Neutrophil (primary cell): ENCODE measurements around the gene HSD3B1.

Source experiments
- H3K27ac ChIP-seq: fragments of 200-600 bp; sonication (generic); 2 replicates; pipeline ENCODE4 v1.5.1; 2016; ENCODE audit warnings: mild to moderate bottlenecking, moderate library complexity
- H3K27me3 ChIP-seq: fragments of 200-600 bp; sonication (generic); 2 replicates; pipeline ENCODE4 v1.6.0; 2016; ENCODE audit warnings: mild to moderate bottlenecking
- H3K36me3 ChIP-seq: fragments of 200-600 bp; sonication (generic); 2 replicates; pipeline ENCODE4 v1.5.1; 2017
- H3K4me1 ChIP-seq, 2 experiments: fragments of 200-600 bp in 1 of 2; sonication (generic) in 1 of 2; 1 replicate in 1 of 2; 2 replicates in 1 of 2; pipeline versions ENCODE4 v1.5.1 to v1.6.1; 2013 to 2016; ENCODE audit warnings: low read depth in 1 of 2, low read length in 1 of 2, mild to moderate bottlenecking in 1 of 2, moderate library complexity in 1 of 2; ENCODE audit not compliant: control insufficient read depth in 1 of 2, insufficient read depth in 1 of 2
- H3K4me3 ChIP-seq, 2 experiments: fragments of 200-600 bp in 1 of 2; sonication (generic) in 1 of 2; 1 replicate in 1 of 2; 2 replicates in 1 of 2; pipeline ENCODE4 v1.5.1; 2013 to 2016; ENCODE audit warnings: low read depth in 1 of 2, low read length in 1 of 2, mild to moderate bottlenecking in 1 of 2, moderate library complexity in 1 of 2
- H3K9me3 ChIP-seq: fragments of 200-600 bp; sonication (generic); 2 replicates; pipeline ENCODE4 v1.5.1; 2016
- CTCF ChIP-seq: fragments of 200-600 bp; sonication (generic); IDR thresholded peaks from 2 replicates; pipeline ENCODE4 v1.5.1; 2016; ENCODE audit warnings: antibody characterized with exemption

The HSD3B1 gene

GRCh38 chr1:119537966-119538365 is 31.0 kb downstream of the HSD3B1 start:
- H3K9me3 ChIP-seq: no peaks in the 10 kb centered on the region
- H3K27me3 ChIP-seq: peaks cover 39% of the 10 kb centered on the region
- no peak for TF ChIP-seq CTCF
- no peak overlapping the region for H3K27ac ChIP-seq
- no peaks in the 10 kb centered on the region for H3K36me3 ChIP-seq
- H3K4me3 ChIP-seq: no peak overlapping the region
- no peaks in the 10 kb centered on the region for H3K4me1 ChIP-seq

- no peak overlapping the region for H3K4me3 ChIP-seq
- no peak for TF ChIP-seq CTCF
- no peak overlapping the region for H3K27ac ChIP-seq
- no peaks in the 10 kb centered on the region for H3K36me3 ChIP-seq
- H3K9me3 ChIP-seq: no peaks in the 10 kb centered on the region
- peaks cover 39% of the 10 kb centered on the region for H3K27me3 ChIP-seq
- H3K4me1 ChIP-seq: no peaks in the 10 kb centered on the region
Observed at GRCh38 chr1:119539636-119540035, 32.6 kb downstream of the HSD3B1 start.

- Histone ChIP-seq H3K27me3 (peaks cover 39% of the 10 kb centered on the region), H3K36me3 (no peaks in the 10 kb centered on the region), H3K9me3 (no peaks in the 10 kb centered on the region), H3K4me3 (no peak overlapping the region), H3K4me1 (no peaks in the 10 kb centered on the region), H3K27ac (no peak overlapping the region)
- no peak for TF ChIP-seq CTCF
Observed at GRCh38 chr1:119541389-119541788, 34.4 kb downstream of the HSD3B1 start.

- Histone ChIP-seq H3K27me3 (peaks cover 39% of the 10 kb centered on the region), H3K9me3 (no peaks in the 10 kb centered on the region), H3K4me1 (no peaks in the 10 kb centered on the region), H3K4me3 (no peak overlapping the region), H3K36me3 (no peaks in the 10 kb centered on the region), H3K27ac (no peak overlapping the region)
- no peak for TF ChIP-seq CTCF
Observed at GRCh38 chr1:119542492-119542946, 35.5 kb downstream of the HSD3B1 start.

GRCh38 chr1:119544165-119544762 is 37.3 kb downstream of the HSD3B1 start:
- Histone ChIP-seq H3K27me3 (peaks cover 31% of the 10 kb centered on the region), H3K36me3 (no peaks in the 10 kb centered on the region), H3K27ac (no peak overlapping the region), H3K4me1 (no peaks in the 10 kb centered on the region), H3K9me3 (no peaks in the 10 kb centered on the region), H3K4me3 (no peak overlapping the region)
- no peak for TF ChIP-seq CTCF
